Activated CD8-positive, alpha-beta T cell treated with anti-CD3 and anti-CD28 coated beads, Interleukin-2, amount 10 ng/mL, durations not matched to agents 7 days and 5 days (primary cell): Measurements from ENCODE around the gene CPNE2. TPM values are rescaled to one million over a fixed set of nuclear protein-coding genes. Genes with fewer than 3 reads are reported as not detected.

Experiments
- ATAC-seq: fragments of 150-1000 bp; cut with Tn5 transposase; one replicate; pipeline ENCODE4 v1.10.0; 2021; ENCODE audit warnings: moderate library complexity
- CTCF ChIA-PET: fragments of 350-600 bp; sonication (Branson Sonifier 250); formaldehyde crosslinking; loops from one replicate; lab custom pipeline; 2021; ENCODE audit warnings: antibody characterized with exemption; lab: Charles Lee
- POLR2A ChIA-PET: fragments of 350-600 bp; sonication (Branson Sonifier 250); formaldehyde crosslinking; loops from one replicate; lab custom pipeline; 2021; ENCODE audit warnings: antibody characterized with exemption; lab: Charles Lee
- DNase-seq: peaks from one replicate; pipeline ENCODE4 v3.0.0-alpha.2; 2020
- H3K27ac Mint-ChIP-seq: one replicate; pipeline ENCODE4 v1.8.0; 2021; ENCODE audit warnings: mild to moderate bottlenecking, mixed read lengths
- H3K27me3 Mint-ChIP-seq: one replicate; pipeline ENCODE4 v1.8.0; 2021; ENCODE audit warnings: low read depth, mixed read lengths
- H3K36me3 Mint-ChIP-seq: one replicate; pipeline ENCODE4 v1.8.0; 2021; ENCODE audit warnings: low read depth, mixed read lengths
- H3K4me1 Mint-ChIP-seq: one replicate; pipeline ENCODE4 v1.8.0; 2021; ENCODE audit warnings: low read depth, mixed read lengths
- H3K4me3 Mint-ChIP-seq: one replicate; pipeline ENCODE4 v1.8.0; 2021; ENCODE audit warnings: mild to moderate bottlenecking, mixed read lengths
- H3K9me3 Mint-ChIP-seq: one replicate; pipeline ENCODE4 v1.8.0; 2022; ENCODE audit warnings: mixed read lengths; ENCODE audit not compliant: insufficient read depth
- total RNA-seq, 2 experiments: library from RNA; stranded (reverse); gene quantifications; one replicate each; pipeline ENCODE4 v1.2.3, GENCODE V29; 2021

CPNE2 gene
- total RNA-seq, 2 experiments from 2014 or later = 11.3 to 12.5 TPM

DNA sequence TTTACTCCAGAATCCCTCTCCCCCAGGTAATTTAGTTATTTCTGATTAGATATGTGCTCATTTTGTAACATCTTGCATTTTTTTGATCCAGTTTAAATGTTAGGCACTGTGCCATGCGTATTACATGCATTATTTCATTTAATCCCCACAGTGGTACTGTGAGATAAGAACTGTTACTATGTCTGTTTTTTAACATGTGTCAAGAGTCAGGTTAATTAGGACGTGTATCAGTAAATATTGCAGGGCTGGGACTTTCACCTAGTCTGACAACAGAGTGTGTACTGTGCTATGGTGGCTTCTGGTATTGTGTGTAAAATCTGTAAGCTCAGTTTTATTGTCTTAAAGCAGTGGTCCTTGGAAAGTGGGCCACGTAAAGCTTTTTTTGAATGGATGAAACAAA lies 104.4 kb downstream of the CPNE2 start:
- DNase-seq (no peak), ATAC-seq (no peak)
- ChIA-PET POLR2A (interaction anchor here (1.1 kb wide), 1 partner anchor 9 kb away, joined by 3 read pairs; no protein-coding TSS in a partner anchor), CTCF (interaction anchor here (0.9 to 1.9 kb wide), 2 partner anchors 9 to 11 kb away, joined by 3 to 5 read pairs; partner anchors contain the start of genes PSME3IP1 and RSPRY1)
- H3K36me3 Mint-ChIP-seq = peaks cover 12% of the 10 kb centered on the region
- H3K27me3 Mint-ChIP-seq = no peaks in the 10 kb centered on the region
- no peak overlapping the region for H3K27ac Mint-ChIP-seq
- no peak overlapping the region for H3K4me3 Mint-ChIP-seq
- H3K4me1 Mint-ChIP-seq = peaks cover 6% of the 10 kb centered on the region
- H3K9me3 Mint-ChIP-seq = no peaks in the 10 kb centered on the region

Other genes with a start within 250 kb of the CPNE2 start
- gene SLC12A3, start 227.4 kb upstream of the CPNE2 start, total RNA-seq = not detected
- 10 to 100 TPM; 88.2 to 95.2 TPM for gene HERPUD1, start 160.4 kb upstream of the CPNE2 start, total RNA-seq
- gene CETP, start 130.6 kb upstream of the CPNE2 start, total RNA-seq = not detected
- 100 to 1,000 TPM; 280 to 291 TPM for gene NLRC5, start 103.0 kb upstream of the CPNE2 start, total RNA-seq
- gene PSME3IP1, start 93.5 kb downstream of the CPNE2 start, total RNA-seq = 100 to 1,000 TPM; 106 to 113 TPM
- gene RSPRY1, start 93.7 kb downstream of the CPNE2 start, total RNA-seq = 10 to 100 TPM; 30.9 to 35.8 TPM
- gene ARL2BP, start 152.7 kb downstream of the CPNE2 start, total RNA-seq = 10 to 100 TPM; 33.3 to 36.9 TPM
- gene PLLP, start 192.1 kb downstream of the CPNE2 start, total RNA-seq = under 1 TPM; 0.18 to 0.37 TPM